ENCODE results near the gene BTBD9.

GRCh38 chr6:38445925-38446324 lies 193.8 kb downstream of the BTBD9 start:
- no peak for TF ChIP-seq POLR2AphosphoS5 (IDR thresholded peaks at IDR 0.05; ENCODE audit: insufficient read depth, low read depth, low read length)
- no peak for TF ChIP-seq POLR2A (IDR thresholded peaks at IDR 0.05; ENCODE audit: low read depth, low read length)
- TF ChIP-seq CTCF (IDR thresholded peaks at IDR 0.05; ENCODE audit: extremely low read depth in 1 of 2, insufficient read depth in 1 of 2, low read depth in 1 of 2, low read length in 2 of 2): no peak
- no peak for TF ChIP-seq EZH2 (IDR thresholded peaks at IDR 0.05; ENCODE audit: borderline replicate concordance, low read depth, low read length, severe bottlenecking)

All from endothelial cell of umbilical vein (primary cell).